Chondrocyte (in vitro differentiated cells): ENCODE data around the gene GTF3C4. TPM values are rescaled to one million over a fixed set of nuclear protein-coding genes. Genes with fewer than 3 reads are reported as not detected.

Experiments used
- DNase-seq: peaks from one replicate; pipeline ENCODE4 v3.0.0; 2021; ENCODE audit warnings: mixed read lengths, low spot score
- H3K27ac Mint-ChIP-seq: one replicate; pipeline ENCODE4 v1.8.0; 2021; ENCODE audit warnings: mild to moderate bottlenecking, moderate library complexity, mixed read lengths; ENCODE audit not compliant: unreplicated experiment
- H3K27me3 Mint-ChIP-seq: 2 replicates; pipeline ENCODE4 v1.8.0; 2021; ENCODE audit warnings: low read depth, mixed read lengths
- H3K36me3 Mint-ChIP-seq: 2 replicates; pipeline ENCODE4 v1.8.0; 2021; ENCODE audit warnings: low read depth, mixed read lengths
- H3K4me1 Mint-ChIP-seq: 2 replicates; pipeline ENCODE4 v1.8.0; 2021; ENCODE audit warnings: low read depth, mild to moderate bottlenecking, mixed read lengths
- H3K4me3 Mint-ChIP-seq: one replicate; pipeline ENCODE4 v1.8.0; 2021; ENCODE audit warnings: mild to moderate bottlenecking, moderate library complexity, mixed read lengths; ENCODE audit not compliant: unreplicated experiment
- H3K9me3 Mint-ChIP-seq: 2 replicates; pipeline ENCODE4 v1.8.0; 2021; ENCODE audit warnings: low read depth, mixed read lengths
- total RNA-seq: library from RNA; stranded (reverse); gene quantifications from 3 replicates; pipeline ENCODE4 v1.2.1, GENCODE V29; 2021
- TF ChIP-seq, protein P1 (sequence below): fragments of 200-600 bp; sonication (generic); IDR thresholded peaks from 2 replicates; pipeline ENCODE4 v1.5.0; 2021; ENCODE audit warnings: antibody characterized with exemption, mild to moderate bottlenecking, moderate library complexity

Gene GTF3C4
- total RNA-seq, 1 donor from 2014 or later = 16.6 TPM

DNA sequence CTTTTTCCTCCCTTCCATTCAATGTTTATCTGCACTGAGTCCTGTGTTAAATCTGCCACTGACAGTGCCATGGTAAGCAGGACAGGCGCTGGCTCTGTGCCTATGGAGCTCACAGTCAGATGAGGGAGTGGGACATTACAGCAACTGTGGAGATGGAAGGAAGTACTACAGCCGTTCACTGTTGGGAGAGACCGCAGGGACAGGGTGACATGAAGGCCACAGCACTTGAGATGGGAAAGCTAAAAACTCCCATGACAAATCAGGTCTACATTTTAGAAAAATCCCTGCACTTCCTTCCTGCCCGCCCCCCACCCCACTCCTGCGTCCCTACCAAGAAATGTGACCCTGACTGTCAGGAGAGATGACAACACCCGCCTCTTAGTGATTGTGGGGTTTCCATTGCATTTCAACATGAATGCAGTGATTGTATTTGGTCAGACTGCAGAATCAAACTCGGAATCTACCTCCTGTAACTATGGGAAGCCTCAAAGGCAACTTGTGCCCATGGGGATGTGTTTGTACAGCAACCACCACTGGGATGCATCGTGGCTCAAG lies 56.4 kb downstream of the GTF3C4 start:
- DNase-seq = no peak
- Mint-ChIP-seq H3K4me1 (no peaks in the 10 kb centered on the region), H3K4me3 (no peak overlapping the region), H3K9me3 (no peaks in the 10 kb centered on the region), H3K27ac (no peak overlapping the region), H3K27me3 (peaks cover 27% of the 10 kb centered on the region), H3K36me3 (no peaks in the 10 kb centered on the region)
- TF ChIP-seq, protein P1, sequence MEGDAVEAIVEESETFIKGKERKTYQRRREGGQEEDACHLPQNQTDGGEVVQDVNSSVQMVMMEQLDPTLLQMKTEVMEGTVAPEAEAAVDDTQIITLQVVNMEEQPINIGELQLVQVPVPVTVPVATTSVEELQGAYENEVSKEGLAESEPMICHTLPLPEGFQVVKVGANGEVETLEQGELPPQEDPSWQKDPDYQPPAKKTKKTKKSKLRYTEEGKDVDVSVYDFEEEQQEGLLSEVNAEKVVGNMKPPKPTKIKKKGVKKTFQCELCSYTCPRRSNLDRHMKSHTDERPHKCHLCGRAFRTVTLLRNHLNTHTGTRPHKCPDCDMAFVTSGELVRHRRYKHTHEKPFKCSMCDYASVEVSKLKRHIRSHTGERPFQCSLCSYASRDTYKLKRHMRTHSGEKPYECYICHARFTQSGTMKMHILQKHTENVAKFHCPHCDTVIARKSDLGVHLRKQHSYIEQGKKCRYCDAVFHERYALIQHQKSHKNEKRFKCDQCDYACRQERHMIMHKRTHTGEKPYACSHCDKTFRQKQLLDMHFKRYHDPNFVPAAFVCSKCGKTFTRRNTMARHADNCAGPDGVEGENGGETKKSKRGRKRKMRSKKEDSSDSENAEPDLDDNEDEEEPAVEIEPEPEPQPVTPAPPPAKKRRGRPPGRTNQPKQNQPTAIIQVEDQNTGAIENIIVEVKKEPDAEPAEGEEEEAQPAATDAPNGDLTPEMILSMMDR = no peak

DNA sequence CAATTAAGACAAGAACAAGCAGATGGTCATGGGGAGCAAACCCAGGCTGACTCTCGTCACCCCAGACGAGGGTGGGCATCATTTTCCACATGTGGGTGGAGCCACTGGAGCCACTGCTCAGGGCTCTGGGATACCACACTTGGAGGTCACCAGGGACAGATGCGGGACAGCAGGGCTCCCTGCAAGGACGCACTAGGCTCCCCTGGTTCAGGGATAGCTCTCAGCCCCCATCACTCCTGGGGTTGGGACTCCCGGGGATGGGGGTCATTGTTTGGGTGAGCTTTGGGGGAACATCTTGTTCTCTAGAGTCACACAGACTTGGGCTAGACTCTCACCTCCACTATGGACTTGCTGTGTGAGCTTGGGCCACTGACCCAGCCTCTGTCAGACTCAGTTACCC lies 57.8 kb downstream of the GTF3C4 start:
- Mint-ChIP-seq H3K4me3 (no peak overlapping the region), H3K36me3 (no peaks in the 10 kb centered on the region), H3K27ac (no peak overlapping the region), H3K27me3 (peaks cover 29% of the 10 kb centered on the region), H3K4me1 (no peaks in the 10 kb centered on the region), H3K9me3 (no peaks in the 10 kb centered on the region)
- TF ChIP-seq, protein P1 = no peak
- DNase-seq = no peak

DNA sequence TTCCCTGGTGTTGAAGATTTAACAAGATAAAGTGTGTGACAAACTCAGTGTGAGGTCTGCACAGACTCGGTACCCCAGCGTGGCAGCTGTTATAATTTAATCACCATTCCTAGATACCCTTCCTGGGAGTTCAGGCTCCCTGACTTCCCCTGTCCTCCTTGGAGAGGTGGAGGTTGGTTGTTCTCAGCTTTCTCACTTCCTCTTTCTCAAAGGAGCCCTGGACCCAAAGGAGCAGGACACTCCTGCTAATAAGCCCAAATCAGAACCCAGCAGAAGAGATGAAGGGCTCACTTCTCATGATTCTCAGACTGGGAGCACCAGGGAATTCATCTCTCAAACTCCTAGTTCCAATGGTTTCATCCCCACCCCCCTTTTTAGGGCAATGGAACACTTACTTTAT lies 58.2 kb downstream of the GTF3C4 start:
- Mint-ChIP-seq H3K27me3 (peaks cover 26% of the 10 kb centered on the region), H3K4me1 (no peaks in the 10 kb centered on the region), H3K27ac (no peak overlapping the region), H3K9me3 (no peaks in the 10 kb centered on the region), H3K36me3 (no peaks in the 10 kb centered on the region), H3K4me3 (no peak overlapping the region)
- TF ChIP-seq, protein P1 = no peak
- DNase-seq = no peak

DNA sequence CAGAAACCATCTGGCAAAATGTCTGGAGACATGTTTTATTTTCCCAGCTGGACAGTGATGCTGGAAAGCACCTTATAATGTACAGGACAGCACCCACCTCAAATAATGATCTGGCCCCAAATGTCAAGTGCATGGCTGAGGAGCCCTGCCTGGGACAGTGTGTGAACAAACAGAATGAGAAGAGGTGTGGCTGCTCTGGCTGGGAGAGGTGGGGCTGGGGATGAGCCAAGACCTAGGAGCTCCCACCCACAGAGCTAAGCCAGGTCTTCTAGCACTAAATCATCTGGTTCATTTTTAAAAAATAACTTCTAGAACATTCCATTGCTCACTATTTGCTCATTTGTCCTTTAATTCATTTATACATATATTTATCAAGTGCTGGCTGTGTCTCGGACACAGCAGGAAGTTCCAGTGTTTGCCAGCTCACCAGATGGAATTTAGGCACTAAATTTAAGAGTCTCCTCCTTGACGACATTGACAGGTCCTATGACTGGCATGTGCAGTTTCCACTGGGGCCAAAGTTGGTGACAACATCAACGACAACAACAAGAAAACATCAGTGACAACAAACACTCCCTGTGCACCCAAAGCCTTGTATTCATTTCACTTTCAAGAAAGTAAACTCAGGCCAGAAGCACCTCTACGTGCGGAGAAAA lies 59.1 kb downstream of the GTF3C4 start:
- peaks cover 25% of the 10 kb centered on the region for H3K27me3 Mint-ChIP-seq
- H3K9me3 Mint-ChIP-seq = no peaks in the 10 kb centered on the region
- H3K4me1 Mint-ChIP-seq = no peaks in the 10 kb centered on the region

More for the DNA sequence above, 59.1 kb downstream of the GTF3C4 start:
- DNase-seq = no peak
- Mint-ChIP-seq H3K36me3 (no peaks in the 10 kb centered on the region), H3K4me3 (no peak overlapping the region), H3K27ac (no peak overlapping the region)
- TF ChIP-seq, protein P1 = no peak
